Fibroblast of the aortic adventitia (primary cell): ENCODE results near the gene MAGI2. TPM values are rescaled to one million over a fixed set of nuclear protein-coding genes. Genes with fewer than 3 reads are reported as not detected.
A peak's percentile ranks its signal among the peaks of the same experiment; 100 is the strongest.

ENCODE experiments used
- DNase-seq: peaks from one replicate; pipeline ENCODE4 v3.0.0-alpha.2; 2010; ENCODE audit warnings: low read depth
- H3K4me3 ChIP-seq: 2 replicates; pipeline ENCODE4 v1.5.1; 2011; ENCODE audit warnings: low read depth, mild to moderate bottlenecking, control low read depth, low read length, moderate library complexity
- total RNA-seq: library from RNA; depleted of rRNA; stranded (reverse); fragments of >200 nt; gene quantifications from 2 replicates; pipeline ENCODE4 v1.2.3, GENCODE V29; 2012; ENCODE audit warnings: low replicate concordance
- TF ChIP-seq, protein P1 (sequence below): IDR thresholded peaks from 2 replicates; pipeline ENCODE4 v1.5.1; 2011; ENCODE audit warnings: mild to moderate bottlenecking, low read length, control low read depth, inconsistent platforms; ENCODE audit not compliant: insufficient read depth

Gene MAGI2
- total RNA-seq, 1 donor = 25.5 TPM

- TF ChIP-seq, protein P1, sequence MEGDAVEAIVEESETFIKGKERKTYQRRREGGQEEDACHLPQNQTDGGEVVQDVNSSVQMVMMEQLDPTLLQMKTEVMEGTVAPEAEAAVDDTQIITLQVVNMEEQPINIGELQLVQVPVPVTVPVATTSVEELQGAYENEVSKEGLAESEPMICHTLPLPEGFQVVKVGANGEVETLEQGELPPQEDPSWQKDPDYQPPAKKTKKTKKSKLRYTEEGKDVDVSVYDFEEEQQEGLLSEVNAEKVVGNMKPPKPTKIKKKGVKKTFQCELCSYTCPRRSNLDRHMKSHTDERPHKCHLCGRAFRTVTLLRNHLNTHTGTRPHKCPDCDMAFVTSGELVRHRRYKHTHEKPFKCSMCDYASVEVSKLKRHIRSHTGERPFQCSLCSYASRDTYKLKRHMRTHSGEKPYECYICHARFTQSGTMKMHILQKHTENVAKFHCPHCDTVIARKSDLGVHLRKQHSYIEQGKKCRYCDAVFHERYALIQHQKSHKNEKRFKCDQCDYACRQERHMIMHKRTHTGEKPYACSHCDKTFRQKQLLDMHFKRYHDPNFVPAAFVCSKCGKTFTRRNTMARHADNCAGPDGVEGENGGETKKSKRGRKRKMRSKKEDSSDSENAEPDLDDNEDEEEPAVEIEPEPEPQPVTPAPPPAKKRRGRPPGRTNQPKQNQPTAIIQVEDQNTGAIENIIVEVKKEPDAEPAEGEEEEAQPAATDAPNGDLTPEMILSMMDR = no peak
- H3K4me3 ChIP-seq = no peak overlapping the region
- DNase-seq = no peak
Measured at GRCh38 chr7:78542981-78543380, 910.5 kb downstream of the MAGI2 start.

DNA sequence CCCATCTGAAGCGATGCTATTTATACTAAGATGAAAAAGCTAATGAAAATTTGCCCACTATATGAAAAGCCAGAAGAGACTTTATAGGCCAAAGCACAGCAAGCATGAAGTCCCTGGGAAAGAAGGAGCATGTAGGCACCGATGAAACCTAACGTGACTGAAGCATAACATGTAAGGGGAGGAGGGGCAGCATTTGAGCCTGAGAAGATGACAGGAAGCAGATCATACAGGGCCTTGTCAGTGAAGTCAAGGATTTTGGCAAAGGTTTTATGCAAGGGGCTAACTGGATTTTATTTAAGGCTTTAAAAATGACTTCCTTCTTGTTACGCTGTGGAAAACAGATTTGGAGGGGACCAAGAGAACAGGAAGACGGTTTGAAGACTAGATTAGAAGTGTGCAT, 910.9 kb downstream of the MAGI2 start:
- TF ChIP-seq, protein P1 = no peak
- H3K4me3 ChIP-seq = no peak overlapping the region
- no peak for DNase-seq

- DNase-seq = no peak
- TF ChIP-seq, protein P1 = no peak
- no peak overlapping the region for H3K4me3 ChIP-seq
Measured at GRCh38 chr7:78539825-78540224, 913.6 kb downstream of the MAGI2 start.

DNA sequence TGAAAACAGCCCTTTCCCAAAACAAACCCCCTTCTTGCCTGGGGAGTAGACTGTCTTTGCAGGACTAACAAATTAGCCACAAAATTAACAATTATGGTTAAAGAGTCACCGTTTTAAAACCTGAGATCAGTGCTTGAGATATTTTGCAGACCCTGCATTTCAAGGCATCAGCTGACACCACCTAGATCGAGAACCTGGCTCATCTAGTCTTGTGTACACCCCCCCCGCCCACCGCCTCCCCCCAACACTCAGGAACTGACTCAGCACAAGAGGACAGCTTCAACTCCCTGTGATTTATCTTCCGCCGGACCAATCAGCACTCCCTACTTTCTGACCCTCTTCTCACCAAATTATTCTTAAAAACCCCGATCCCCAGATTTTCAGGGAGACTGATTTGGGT, 917.8 kb downstream of the MAGI2 start:
- TF ChIP-seq, protein P1 = no peak
- no peak for DNase-seq
- no peak overlapping the region for H3K4me3 ChIP-seq

GRCh38 chr7:78530351-78530750, 923.1 kb downstream of the MAGI2 start:
- no peak overlapping the region for H3K4me3 ChIP-seq
- TF ChIP-seq, protein P1 = no peak
- peak; percentile 23 for DNase-seq

- no peak for DNase-seq
- TF ChIP-seq, protein P1 = no peak
- H3K4me3 ChIP-seq = no peak overlapping the region
Measured at GRCh38 chr7:78529392-78529791, 924.1 kb downstream of the MAGI2 start.

DNA sequence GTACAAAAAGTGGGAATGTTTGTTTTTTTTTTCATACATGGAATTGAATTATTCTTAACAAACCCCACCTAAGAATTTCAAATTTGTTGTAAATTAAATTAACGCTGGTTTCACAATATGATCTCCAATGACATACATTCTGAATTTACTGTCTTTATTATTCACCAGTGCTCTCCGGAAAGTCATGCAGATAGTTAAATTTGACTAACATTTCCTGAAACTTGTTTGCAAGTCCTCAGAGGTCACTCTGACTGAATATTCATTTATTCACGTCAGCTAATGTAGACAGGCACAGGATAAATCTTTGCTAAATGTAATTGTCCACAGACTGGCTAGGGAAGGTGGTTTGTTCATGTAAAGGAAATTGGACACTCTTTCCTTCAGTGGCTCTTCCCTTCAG, 924.5 kb downstream of the MAGI2 start:
- DNase-seq = no peak
- TF ChIP-seq, protein P1 = no peak
- H3K4me3 ChIP-seq = no peak overlapping the region
